Mesenteric fat pad (tissue), 1 donor: ENCODE results near the gene CSNK1G1. TPM values are rescaled to one million over a fixed set of nuclear protein-coding genes. Genes with fewer than 3 reads are reported as not detected.
"Not testable (repeated sequence)": the region's sequence is repeated elsewhere in the genome, so short reads cannot be mapped to it uniquely, and the experiment has no call there.

Experiments used
- DNase-seq: peaks from one replicate; pipeline ENCODE4 v3.0.0-alpha.2; 2020; ENCODE audit warnings: low spot score
- total RNA-seq: library from RNA; stranded (reverse); fragmentation: NEBNext Ultra II Directional; extraction: Animal tissue kit (Norgen Biotek cat#: 25700); gene quantifications from one replicate; pipeline ENCODE4 v1.2.1, GENCODE V29; 2021
- donor health status: DM: yes; HTN: yes; CAD: no.

Gene CSNK1G1
- total RNA-seq, 1 donor from 2014 or later: 19.8 TPM

DNA sequence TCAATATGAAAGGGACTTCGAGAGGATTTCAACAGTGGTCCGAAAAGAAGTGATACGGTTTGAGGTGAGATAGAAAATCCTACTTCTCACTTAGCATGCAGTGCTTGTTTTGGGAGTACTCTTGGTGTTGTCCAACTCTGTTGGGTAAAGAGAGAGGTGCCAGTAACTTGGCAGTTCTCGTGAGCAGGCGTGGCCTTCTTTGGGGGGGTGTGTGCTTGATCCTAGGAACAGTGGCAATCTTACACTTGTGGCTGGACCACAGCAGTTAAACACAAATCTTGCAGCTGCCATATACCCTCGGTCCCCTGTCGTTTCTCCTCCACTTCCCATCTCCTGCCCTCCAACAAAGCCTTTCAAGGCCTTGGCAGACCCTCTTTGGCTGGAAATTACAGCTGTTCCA lies 219.6 kb downstream of the CSNK1G1 start:
- no peak for DNase-seq

DNA sequence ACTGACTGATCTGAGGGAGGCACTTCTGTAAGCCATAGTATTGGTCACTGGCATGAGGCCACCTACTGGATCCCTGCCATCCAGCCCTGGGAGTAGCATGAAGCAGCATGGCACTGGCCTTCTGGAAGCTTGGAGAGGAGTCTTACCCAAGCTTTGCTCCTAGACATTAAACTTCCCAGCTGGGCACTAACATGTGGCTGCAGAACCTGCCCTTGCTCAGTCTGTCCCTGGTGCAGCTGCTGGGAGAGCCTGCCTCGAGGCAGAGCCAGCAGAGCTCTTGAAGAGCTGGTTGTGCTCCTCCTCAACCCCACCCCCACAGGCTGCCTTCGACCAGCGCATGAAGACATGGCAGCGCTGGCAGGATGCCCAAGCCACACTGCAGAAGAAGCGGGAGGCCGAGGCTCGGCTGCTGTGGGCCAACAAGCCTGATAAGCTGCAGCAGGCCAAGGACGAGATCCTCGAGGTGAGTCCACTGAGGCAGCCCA lies 221.6 kb downstream of the CSNK1G1 start:
- DNase-seq: no peak

DNA sequence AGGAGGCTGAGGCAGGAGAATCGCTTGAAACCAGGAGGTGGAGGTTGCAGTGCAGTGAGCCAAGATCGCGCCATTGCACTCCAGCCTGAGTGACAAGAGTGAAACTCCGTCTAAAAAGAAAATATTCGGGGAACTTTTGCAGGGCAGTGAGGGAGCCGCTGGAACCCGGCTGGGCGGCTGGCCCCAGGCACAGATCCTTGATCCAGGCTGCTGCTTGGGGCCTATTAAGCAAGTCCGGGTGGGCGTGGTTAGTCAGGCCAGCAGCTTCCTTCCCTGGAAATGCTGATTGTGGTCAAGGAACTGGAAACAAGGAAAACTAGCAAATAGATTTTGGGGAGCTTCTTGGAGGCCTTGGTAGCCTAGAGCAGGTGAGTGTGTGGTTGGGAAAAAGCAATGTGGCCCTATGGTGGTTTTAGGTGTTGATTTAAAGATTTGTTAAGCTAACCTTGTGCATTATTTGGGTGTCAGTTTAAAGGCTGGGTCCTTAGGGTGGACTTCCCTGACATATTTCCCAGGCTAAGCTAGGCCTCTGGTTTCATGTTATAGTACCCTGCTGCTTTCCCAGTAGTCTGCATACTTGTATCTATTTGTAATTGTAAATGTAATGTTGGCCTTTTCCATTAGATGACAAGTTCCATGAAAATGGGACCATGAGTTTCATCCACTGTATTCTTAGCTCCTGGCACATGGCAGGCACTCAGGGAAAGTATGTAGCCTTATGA lies 222.2 kb downstream of the CSNK1G1 start:
- no peak for DNase-seq

DNA sequence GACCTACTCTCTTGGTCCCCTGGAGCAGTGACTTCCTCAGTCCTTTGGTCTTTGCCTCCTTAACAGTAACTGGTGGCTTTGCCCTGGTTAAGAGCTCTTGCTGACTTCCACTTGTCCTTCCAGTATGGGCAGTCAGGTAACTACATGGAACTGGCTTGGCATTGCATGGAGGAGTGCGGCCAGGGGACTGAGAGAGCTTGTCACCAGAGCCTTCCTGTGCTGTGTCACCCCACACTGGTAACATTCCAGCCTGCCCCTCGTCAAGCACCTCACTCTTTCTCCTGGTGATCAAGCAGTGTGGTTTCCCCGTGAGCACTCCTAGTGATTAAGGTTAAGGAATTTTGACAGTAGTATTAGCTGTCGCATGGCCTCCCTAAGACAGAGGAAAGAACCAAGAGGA lies 223.8 kb downstream of the CSNK1G1 start:
- DNase-seq: no peak

DNA sequence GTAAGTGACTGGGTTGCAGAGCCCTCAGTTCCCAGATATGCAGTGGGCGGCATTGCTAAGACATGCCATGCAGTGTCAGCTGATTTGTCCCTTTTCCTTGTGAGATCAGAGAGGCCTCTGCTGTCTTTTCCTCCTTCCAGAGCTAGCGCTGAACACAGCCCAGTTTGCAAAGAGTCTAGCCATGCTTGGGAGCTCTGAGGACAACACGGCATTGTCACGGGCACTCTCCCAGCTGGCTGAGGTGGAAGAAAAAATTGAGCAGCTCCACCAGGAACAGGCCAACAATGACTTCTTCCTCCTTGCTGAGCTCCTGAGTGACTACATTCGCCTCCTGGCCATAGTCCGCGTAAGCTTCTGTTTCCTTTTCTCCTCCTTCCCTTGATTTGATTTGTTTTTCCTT lies 224.4 kb downstream of the CSNK1G1 start:
- DNase-seq: no peak

DNA sequence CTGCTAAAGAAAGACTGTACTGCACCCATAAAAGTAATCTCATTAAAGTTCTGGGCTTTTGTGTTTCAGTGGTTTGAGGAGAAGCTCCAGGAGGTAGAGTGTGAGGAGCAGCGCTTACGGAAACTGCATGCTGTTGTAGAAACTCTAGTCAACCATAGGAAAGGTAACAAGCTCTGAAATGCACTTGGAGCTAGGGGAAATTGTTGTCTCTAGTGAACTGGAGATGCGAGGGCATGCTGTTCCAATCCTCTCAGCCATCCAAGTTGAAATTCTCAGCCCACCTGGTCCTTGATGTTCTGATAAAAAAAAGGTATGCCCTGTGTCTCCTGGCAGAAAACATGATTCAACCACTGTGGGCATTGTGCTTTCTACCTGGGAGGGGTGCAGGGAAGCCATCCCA lies 225.8 kb downstream of the CSNK1G1 start:
- DNase-seq: no peak

DNA sequence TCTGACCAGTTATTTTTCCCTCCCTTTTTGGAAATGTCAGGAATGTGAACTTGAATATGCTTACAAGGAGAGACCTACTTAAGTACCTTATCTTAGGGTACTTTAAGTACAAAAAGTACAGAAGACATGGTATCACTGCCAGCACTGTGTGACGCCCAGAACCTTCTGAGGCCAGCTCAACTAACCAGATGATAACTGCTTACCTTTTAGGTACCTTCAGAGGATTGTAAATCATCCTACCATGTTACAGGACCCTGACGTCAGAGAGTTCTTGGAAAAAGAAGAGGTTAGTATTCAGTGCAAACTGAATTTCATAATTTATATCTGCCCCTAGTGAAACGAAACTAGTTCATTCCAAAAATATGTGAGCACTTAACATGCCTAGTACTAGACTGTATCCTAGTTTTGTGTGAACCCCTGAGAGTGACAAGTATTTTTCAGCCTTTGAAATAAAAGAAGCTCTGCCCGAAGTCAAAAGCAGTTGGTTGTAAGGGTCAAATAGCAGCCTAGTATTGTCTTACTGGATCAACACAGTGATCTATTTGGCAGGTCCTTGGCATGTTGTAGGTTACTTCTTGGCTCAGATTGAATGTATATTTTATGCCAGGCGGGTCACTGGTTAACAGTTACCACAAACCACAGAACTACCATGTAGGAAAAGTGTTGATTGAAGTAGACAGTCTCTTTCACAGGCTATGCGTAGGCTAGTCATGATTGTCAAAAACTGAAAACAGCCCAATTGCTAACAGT lies 228.3 kb downstream of the CSNK1G1 start:
- DNase-seq: no peak

DNA sequence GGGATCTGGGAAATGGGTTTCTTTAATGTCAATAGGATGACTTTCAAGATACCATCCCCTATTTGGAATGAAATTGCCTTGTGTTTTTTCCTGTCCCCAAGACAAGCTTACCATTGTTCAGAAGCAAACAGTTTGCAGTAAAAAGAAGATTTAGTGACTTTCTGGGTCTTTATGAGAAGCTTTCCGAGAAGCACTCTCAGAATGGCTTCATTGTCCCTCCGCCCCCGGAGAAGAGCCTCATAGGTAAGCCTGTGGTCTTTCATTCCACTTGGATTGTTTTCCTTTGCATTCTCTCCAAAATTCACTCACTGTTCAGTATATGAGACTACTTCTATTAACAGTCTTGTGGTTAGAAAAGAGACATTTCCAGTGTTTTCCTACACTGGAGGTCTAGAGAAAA lies 230.0 kb downstream of the CSNK1G1 start:
- DNase-seq: no peak

DNA sequence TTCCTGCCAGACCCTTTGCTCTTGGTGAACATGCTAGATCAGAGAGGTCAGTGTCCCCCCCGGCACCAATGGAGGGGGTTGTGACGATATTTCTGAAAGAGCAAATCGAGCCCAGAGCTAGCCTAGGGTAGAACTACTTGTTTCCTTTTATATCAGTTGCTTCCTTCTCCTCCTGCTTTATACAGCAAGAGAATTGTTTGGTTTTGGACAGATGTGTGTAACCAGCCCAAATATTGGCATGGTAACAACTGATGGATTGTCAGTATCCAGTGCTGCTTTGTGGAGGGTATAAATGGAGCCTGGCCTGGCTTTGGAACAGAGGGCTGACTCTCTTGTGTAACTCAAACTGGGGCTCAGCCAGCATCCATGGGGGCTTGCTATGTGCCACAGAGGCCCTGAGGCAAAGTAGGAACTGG lies 233.0 kb downstream of the CSNK1G1 start:
- no peak for DNase-seq

DNA sequence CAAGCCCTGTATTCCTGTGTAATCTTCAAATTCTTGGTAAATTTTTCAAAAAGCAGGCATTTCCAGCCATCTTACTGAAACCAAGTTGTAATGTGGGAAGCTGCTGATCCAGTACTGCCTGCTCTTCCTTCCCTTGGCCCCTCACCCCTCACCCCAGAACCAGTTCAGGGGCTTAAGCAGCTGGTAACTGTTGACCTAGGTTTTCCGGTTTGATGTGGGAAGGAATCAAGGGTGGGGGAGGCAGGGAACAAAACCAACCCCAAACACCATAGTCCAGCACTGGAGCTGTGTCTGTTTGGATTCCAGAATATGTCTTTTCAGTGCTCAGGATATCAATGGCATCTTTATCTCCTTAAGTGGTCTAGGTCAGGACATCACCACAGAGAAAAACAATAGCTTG lies 233.5 kb downstream of the CSNK1G1 start:
- DNase-seq: no peak

DNA sequence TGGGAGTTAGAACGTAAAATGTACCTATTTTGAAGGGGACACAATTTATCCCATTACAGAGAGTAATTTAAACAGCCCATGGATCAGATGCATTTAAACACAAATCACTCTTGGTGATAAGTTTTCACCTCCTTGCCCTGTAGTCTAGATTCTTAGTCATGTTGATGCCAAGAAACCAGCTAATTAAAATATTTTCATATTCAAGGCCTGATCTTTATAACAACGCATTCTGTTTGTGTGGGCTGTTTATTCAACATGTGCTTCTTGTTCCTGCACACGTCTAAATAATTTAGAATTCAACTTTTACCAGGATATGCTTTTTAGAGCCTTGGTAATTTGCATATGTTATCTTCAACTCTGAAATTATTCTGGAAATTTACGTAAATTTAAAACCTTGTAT lies 234.4 kb downstream of the CSNK1G1 start:
- no peak for DNase-seq

DNA sequence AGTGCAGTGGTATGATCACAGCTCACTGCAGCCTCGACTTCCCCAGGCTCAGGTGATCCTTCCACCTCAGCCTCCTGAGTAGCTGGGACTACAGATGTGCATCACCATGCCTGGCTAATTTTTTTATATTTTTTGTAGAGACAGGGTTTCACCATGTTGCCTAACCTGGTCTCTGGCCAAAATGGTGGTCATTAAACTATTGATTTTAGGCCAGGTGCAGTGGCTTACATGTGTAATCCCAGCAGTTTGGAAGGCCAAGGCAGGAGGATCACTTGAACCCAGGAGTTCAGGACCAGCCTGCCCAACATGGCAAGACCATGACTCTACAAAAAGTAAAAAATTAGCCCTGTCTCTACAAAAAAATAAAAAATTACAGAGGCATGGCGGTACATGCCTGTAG lies 235.7 kb downstream of the CSNK1G1 start:
- not testable (repeated sequence) for DNase-seq

DNA sequence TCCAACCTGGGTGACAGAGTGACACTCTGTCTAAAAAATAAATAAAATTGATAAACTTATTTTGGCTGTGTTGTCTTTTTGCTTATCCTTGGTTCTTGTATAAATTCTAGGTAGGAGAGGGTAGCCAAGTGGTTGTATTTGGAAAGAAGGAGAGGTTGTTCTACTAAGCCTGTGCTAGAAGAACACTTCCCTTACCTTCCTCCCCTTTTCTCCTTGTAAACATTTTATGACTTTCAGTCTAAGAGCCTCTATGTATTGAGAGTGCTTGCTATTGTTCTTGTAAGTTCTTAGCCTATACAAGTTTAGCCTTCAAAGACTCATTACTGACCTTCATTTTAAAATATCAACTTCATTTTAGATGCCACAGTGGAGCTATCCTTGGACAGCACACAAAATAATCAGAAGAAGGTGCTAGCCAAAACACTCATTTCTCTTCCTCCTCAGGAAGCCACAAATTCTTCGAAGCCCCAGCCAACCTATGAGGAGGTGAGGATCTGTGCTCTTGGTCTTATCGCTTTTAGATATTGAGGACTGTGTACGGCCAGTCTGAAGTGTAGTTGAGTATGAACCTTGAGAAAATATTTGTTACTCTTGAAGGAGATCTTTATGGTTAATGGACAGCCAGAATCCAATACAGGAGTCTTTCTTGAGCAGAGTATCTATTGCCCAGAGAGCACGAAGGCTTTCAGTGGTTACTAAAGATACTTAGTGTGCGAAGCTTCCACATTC lies 238.1 kb downstream of the CSNK1G1 start:
- no peak for DNase-seq

Other genes starting within 250 kb of the CSNK1G1 start
- gene SNX22, start 204.4 kb downstream of the CSNK1G1 start, total RNA-seq: 0.71 TPM
- 470 TPM for gene PPIB, start 193.2 kb downstream of the CSNK1G1 start, total RNA-seq
- 0.35 TPM for gene PCLAF, start 25.3 kb upstream of the CSNK1G1 start, total RNA-seq
- gene TRIP4, start 31.7 kb upstream of the CSNK1G1 start, total RNA-seq: 25.4 TPM
- gene ZNF609, start 104.4 kb upstream of the CSNK1G1 start, total RNA-seq: 37.9 TPM